Endothelial cell of umbilical vein (primary cell): Measurements from ENCODE around the gene RPS6KA4. TPM values are rescaled to one million over a fixed set of nuclear protein-coding genes. Genes with fewer than 3 reads are reported as not detected.

ENCODE experiments used
- BruUV-seq: library from RNA; stranded (reverse); fragments of 400-500 nt; replicated peaks from 2 replicates; lab custom pipeline; 2021; lab: Mats Ljungman, UMichigan
- CTCF ChIA-PET: fragments of 300-600, 350-600 bp; sonication (Branson Sonifier 250); formaldehyde crosslinking; loops from one replicate; lab custom pipeline; 2021; ENCODE audit warnings: antibody characterized with exemption, inconsistent platforms; lab: Charles Lee
- POLR2A ChIA-PET: fragments of 300-600, 350-600 bp; sonication (Branson Sonifier 250); formaldehyde crosslinking; loops from one replicate; lab custom pipeline; 2021; ENCODE audit warnings: antibody characterized with exemption, inconsistent platforms; lab: Charles Lee
- DNase-seq: peaks from one replicate; pipeline ENCODE4 v3.0.0-alpha.2; 2011; ENCODE audit warnings: low read depth, low spot score
- FAIRE-seq: peaks from 2 replicates; lab custom pipeline; 2011; peaks lifted over from hg19 to GRCh38; lab: Jason Lieb, UNC
- H2AFZ ChIP-seq: 2 replicates; pipeline ENCODE4 v1.6.0; 2012; ENCODE audit warnings: low read depth, low read length, control low read depth, inconsistent platforms
- H3K27ac ChIP-seq: 2 replicates; pipeline ENCODE4 v1.5.1; 2011; ENCODE audit warnings: low read depth, mild to moderate bottlenecking, control low read depth, low read length, moderate library complexity; ENCODE audit not compliant: insufficient read depth
- H3K27me3 ChIP-seq, 2 experiments: 2 replicates each; pipeline versions ENCODE4 v1.6.0 to v1.6.1; 2011; ENCODE audit warnings: low read length in 2 of 2, mixed read lengths in 1 of 2; ENCODE audit not compliant: control insufficient read depth in 2 of 2, insufficient read depth in 2 of 2
- H3K36me3 ChIP-seq, 2 experiments: 2 replicates in 1 of 2; 3 replicates in 1 of 2; pipeline ENCODE4 v1.5.1; 2011; ENCODE audit warnings: low read length in 2 of 2, mild to moderate bottlenecking in 1 of 2, moderate library complexity in 1 of 2; ENCODE audit not compliant: control insufficient read depth in 2 of 2, insufficient read depth in 2 of 2; ENCODE audit errors: extremely low read depth in 1 of 2
- H3K4me1 ChIP-seq: 3 replicates; pipeline ENCODE4 v1.5.1; 2011; ENCODE audit warnings: mild to moderate bottlenecking, low read length; ENCODE audit not compliant: control insufficient read depth, insufficient read depth; ENCODE audit errors: extremely low read depth
- H3K4me2 ChIP-seq: 2 replicates; pipeline ENCODE4 v1.6.1; 2011; ENCODE audit warnings: low read length, control low read depth, mixed read lengths; ENCODE audit not compliant: insufficient read depth
- H3K4me3 ChIP-seq, 3 experiments: fragments of 200-600 bp in 1 of 3; sonication (generic), shearing (Covaris generic) in 1 of 3; replicated peaks in 1 of 3; 2 replicates each; pipeline ENCODE4 v1.5.1; 2011 to 2016; ENCODE audit warnings: control low read depth in 3 of 3, low read length in 3 of 3, mild to moderate bottlenecking in 2 of 3, inconsistent platforms in 1 of 3, low read depth in 1 of 3, moderate library complexity in 1 of 3; ENCODE audit not compliant: insufficient read depth in 1 of 3
- H3K79me2 ChIP-seq: 2 replicates; pipeline ENCODE4 v1.6.0; 2012; ENCODE audit warnings: low read length, inconsistent platforms; ENCODE audit not compliant: control insufficient read depth, insufficient read depth
- H3K9ac ChIP-seq: replicated peaks from 2 replicates; pipeline ENCODE3; 2011; ENCODE audit warnings: low read length, control low read depth; ENCODE audit not compliant: insufficient read depth; ENCODE audit errors: extremely low read depth
- H3K9me1 ChIP-seq: replicated peaks from 3 replicates; pipeline ENCODE4 v1.6.0; 2011; ENCODE audit warnings: mild to moderate bottlenecking, low read length; ENCODE audit not compliant: control insufficient read depth, insufficient read depth; ENCODE audit errors: extremely low read depth
- H3K9me3 ChIP-seq: replicated peaks from 2 replicates; pipeline ENCODE4 v1.5.1; 2012; ENCODE audit warnings: low read length, inconsistent platforms; ENCODE audit not compliant: control insufficient read depth, insufficient read depth
- H4K20me1 ChIP-seq: replicated peaks from 2 replicates; pipeline ENCODE3; 2011; ENCODE audit warnings: mild to moderate bottlenecking, low read length; ENCODE audit not compliant: control insufficient read depth, insufficient read depth; ENCODE audit errors: extremely low read depth
- CTCF ChIP-seq, 2 donors: IDR thresholded peaks; 1 replicate in 1 of 2; 2 replicates in 1 of 2; pipeline ENCODE4 v1.5.1; 2011; ENCODE audit warnings: low read length in 2 of 2, mild to moderate bottlenecking in 2 of 2, moderate library complexity in 2 of 2, control low read depth in 1 of 2, inconsistent platforms in 1 of 2, low read depth in 1 of 2; ENCODE audit not compliant: insufficient read depth in 1 of 2; ENCODE audit errors: extremely low read depth in 1 of 2
- EZH2 ChIP-seq: IDR thresholded peaks from 2 replicates; pipeline ENCODE4 v1.6.1; 2012; ENCODE audit warnings: borderline replicate concordance, low read depth, mild to moderate bottlenecking, moderate library complexity, low read length, inconsistent platforms; ENCODE audit not compliant: severe bottlenecking
- FOS ChIP-seq: IDR thresholded peaks from 2 replicates; pipeline ENCODE4 v1.6.1; 2011; ENCODE audit warnings: mild to moderate bottlenecking, low read length, moderate library complexity, borderline replicate concordance; ENCODE audit not compliant: insufficient read depth
- MAX ChIP-seq: IDR thresholded peaks from 2 replicates; pipeline ENCODE4 v1.6.1; 2011; ENCODE audit not compliant: insufficient read depth, insufficient read length
- POLR2A ChIP-seq: IDR thresholded peaks from 2 replicates; pipeline ENCODE4 v1.6.1; 2012; ENCODE audit warnings: low read depth, mild to moderate bottlenecking, control low read depth, low read length
- POLR2AphosphoS5 ChIP-seq: IDR thresholded peaks from 2 replicates; pipeline ENCODE4 v1.6.1; 2012; ENCODE audit warnings: low read depth, mild to moderate bottlenecking, control low read depth, low read length, moderate library complexity; ENCODE audit not compliant: insufficient read depth
- dilution Hi-C: fragments of 300-500 bp; cut with MboI; formaldehyde crosslinking; loops from one replicate; pipeline ENCODE4 v1.15.0; 2019; ENCODE audit warnings: low sequenced_read_pairs; ENCODE audit not compliant: extremely low pct_ligation_motif_present
- intact Hi-C: fragments of 100-400 bp; cut with micrococcal nuclease; formaldehyde crosslinking; loops from one replicate; pipeline ENCODE4 v1.10.0; 2022
- polyA plus RNA-seq, 4 experiments: library from polyadenylated mRNA; depleted of rRNA in 3 of 4; stranded (reverse) in 3 of 4; unstranded in 1 of 4; fragments of >200 nt; gene quantifications; 2 replicates each; pipeline versions ENCODE4 v1.2.1 to v1.2.3, GENCODE V29; 2011 to 2012; ENCODE audit warnings: missing spikeins in 1 of 4
- total RNA-seq: library from RNA; stranded (reverse); gene quantifications from 2 replicates; pipeline ENCODE4 v1.2.3, GENCODE V29; 2021

RPS6KA4 gene
- total and polyA plus RNA-seq, 2 donors (not counting 3 experiments of a cell fraction or from before 2014, with no cell fraction given): 26.5 to 44.1 TPM

- CTCF ChIA-PET: interaction anchor here (0.6 to 1.5 kb wide), 5 partner anchors 8 to 59 kb away, joined by 3 to 5 read pairs (median 3); partner anchors contain the start of genes PRDX5 and TRMT112
- POLR2A ChIA-PET: no interaction called here
- no peak for DNase-seq
- Histone ChIP-seq H3K4me3 (no peak overlapping the region), H4K20me1 (no peaks in the 10 kb centered on the region), H2AFZ (no peak overlapping the region), H3K9ac (no peak overlapping the region), H3K4me1 (peaks cover 19% of the 10 kb centered on the region), H3K36me3 (peaks cover 5 to 21% of the 10 kb centered on the region in 2 experiments), H3K9me3 (no peaks in the 10 kb centered on the region), H3K4me2 (no peak overlapping the region), H3K27me3 (no peaks in the 10 kb centered on the region), H3K79me2 (peaks cover 10% of the 10 kb centered on the region), H3K9me1 (no peaks in the 10 kb centered on the region), H3K27ac (no peak overlapping the region)
- dilution Hi-C loops: no loop called here
- no TSS peak for BruUV-seq
- intact Hi-C loops: no loop called here
- FAIRE-seq: no peak
- TF ChIP-seq CTCF (IDR thresholded peaks at IDR 0.05; ENCODE audit: extremely low read depth in 1 of 2, insufficient read depth in 1 of 2, low read depth in 1 of 2, low read length in 2 of 2) (no peak), FOS (no peak), POLR2A (no peak), EZH2 (no peak), POLR2AphosphoS5 (no peak), MAX (no peak)
Measured at GRCh38 chr11:64360448-64360921, 1.5 kb downstream of the RPS6KA4 start.
